GM12874 (cell line): ENCODE results near the gene GPAT3.

Experiments used
- TF ChIP-seq, protein P1 (sequence below): IDR thresholded peaks from 2 replicates; pipeline ENCODE4 v1.5.1; 2011; ENCODE audit warnings: low read depth, mild to moderate bottlenecking, control low read depth, low read length, moderate library complexity; ENCODE audit not compliant: insufficient read depth

GPAT3 gene

DNA sequence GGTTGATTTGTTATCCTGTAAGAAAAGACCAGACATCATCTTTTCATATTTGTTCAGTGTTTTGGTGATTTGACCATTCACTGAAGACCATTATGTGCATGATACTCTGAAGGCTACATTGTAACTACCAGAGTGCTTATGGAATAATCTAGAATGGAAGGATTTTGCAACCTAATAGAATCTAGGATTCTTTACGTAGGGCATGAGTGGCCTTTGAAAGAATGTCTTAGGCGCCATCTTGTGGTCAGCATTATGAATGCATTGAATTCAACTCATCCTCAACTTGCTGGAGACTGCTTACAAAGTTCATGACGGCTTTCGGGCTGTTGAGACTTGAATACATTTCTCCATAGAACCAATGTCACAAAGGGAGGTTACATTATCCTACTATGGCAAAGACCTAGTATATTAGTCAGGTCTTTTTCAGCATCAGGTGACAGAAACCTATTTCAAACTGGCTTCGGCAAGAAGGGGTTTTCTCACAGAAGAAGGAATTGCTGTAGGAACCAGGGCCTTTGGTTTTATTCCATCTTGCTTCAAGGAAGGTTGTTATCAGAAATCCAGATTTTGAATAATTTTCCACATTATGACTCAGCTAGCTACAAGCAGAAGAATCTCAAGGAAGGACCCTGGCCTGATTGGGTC is 104.1 kb downstream of the GPAT3 start:
- TF ChIP-seq, protein P1, sequence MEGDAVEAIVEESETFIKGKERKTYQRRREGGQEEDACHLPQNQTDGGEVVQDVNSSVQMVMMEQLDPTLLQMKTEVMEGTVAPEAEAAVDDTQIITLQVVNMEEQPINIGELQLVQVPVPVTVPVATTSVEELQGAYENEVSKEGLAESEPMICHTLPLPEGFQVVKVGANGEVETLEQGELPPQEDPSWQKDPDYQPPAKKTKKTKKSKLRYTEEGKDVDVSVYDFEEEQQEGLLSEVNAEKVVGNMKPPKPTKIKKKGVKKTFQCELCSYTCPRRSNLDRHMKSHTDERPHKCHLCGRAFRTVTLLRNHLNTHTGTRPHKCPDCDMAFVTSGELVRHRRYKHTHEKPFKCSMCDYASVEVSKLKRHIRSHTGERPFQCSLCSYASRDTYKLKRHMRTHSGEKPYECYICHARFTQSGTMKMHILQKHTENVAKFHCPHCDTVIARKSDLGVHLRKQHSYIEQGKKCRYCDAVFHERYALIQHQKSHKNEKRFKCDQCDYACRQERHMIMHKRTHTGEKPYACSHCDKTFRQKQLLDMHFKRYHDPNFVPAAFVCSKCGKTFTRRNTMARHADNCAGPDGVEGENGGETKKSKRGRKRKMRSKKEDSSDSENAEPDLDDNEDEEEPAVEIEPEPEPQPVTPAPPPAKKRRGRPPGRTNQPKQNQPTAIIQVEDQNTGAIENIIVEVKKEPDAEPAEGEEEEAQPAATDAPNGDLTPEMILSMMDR, result peak; percentile 64

- TF ChIP-seq, protein P1, result no peak
Observed at GRCh38 chr4:83643036-83643435, 107.1 kb downstream of the GPAT3 start.

DNA sequence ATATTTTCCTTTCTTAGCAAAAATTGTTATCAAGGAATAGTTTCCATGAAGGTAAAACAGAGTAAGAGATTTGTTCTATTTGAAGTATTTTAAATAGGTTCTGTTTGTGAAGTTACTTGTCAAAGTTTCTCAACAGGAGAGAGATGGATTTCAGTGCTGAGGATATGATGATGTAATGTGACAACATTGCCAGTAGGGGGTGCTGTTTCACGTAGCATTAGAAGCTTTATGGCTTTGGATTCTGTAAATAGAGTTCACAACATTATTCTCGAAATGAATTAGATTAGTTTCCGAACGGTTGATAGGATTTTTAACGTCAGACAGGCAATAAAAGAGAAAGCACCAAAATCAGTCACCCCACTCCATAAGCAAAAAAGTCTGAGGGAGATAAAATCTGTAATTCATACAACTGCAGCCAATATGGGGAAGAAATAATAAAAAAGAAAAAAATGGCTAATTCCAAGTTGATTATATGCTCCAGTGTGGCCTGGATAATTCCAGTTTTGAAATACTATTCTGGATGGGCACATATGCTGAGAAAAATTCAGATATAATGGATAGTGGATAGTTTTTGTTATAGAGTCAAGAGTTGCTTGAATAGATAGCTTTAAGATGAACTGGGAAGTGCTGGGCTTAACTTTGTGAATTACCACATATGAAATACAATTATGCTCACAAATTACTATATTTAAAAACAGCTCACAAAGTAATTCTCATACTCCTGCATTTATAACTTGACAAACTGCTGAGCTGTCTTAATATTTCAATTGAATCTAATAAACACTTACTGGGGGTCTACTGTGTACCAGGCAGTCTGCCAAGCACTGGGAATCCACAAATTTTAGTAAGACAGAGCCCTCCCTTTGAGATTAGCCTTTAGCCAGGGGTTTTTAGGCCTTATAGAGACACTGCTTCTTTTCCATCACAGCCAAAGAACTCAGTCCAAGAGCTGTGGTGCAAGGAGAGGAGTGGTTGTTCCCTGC is 109.1 kb downstream of the GPAT3 start:
- TF ChIP-seq, protein P1, result peak; percentile 61

DNA sequence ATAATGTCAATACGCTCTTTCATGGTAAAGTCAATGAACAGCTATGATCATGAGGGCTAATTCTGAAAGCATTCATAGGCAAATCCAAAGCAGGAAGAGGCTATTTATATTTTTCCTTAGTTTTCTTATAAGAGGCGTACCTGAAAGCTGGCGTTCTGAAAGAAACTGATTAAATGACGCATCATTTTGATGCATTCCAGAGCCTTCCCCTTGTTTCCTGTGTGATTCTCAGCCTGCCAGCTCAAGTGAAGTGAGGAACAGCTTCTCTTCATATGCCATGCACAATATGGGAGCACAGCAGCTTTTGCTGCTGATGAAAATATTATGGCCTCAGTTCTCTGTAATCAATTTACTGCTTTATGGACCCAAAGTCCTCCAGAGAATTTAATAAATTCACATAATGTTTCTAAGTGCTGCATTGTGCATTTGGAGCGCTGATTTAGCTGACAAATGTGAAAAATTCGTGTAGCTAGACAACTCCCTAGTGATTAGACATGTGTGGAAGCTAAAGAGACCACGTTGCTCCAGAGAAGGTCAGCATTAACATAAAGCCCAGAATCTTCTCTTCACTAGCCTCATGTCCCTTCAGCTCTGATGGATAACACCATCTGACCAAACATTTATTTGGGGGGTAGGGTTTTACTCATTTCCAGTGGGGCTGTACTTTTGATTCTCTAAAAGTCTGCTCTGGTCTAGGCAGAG is 110.8 kb downstream of the GPAT3 start:
- TF ChIP-seq, protein P1, result no peak

GRCh38 chr4:83651846-83652245 is 115.9 kb downstream of the GPAT3 start:
- TF ChIP-seq, protein P1, result no peak
